Panc1 (cell line): Measurements from ENCODE around the gene NBEAL2. TPM values are rescaled to one million over a fixed set of nuclear protein-coding genes. Genes with fewer than 3 reads are reported as not detected.

Experiments used
- ATAC-seq: fragments of 200-7000 bp; cut with Tn5 transposase; 2 replicates; pipeline ENCODE4 v1.9.1; 2020; ENCODE audit warnings: mild to moderate bottlenecking, moderate library complexity
- BruUV-seq: library from RNA; stranded (reverse); fragments of 400-500 nt; replicated peaks from 2 replicates; lab custom pipeline; 2021; lab: Mats Ljungman, UMichigan
- CTCF ChIA-PET: fragments of 300-600 bp; sonication (Branson Sonifier 250); formaldehyde crosslinking; loops from one replicate; lab custom pipeline; 2022; ENCODE audit warnings: antibody characterized with exemption; lab: Charles Lee
- POLR2A ChIA-PET: fragments of 300-600 bp; sonication (Branson Sonifier 250); formaldehyde crosslinking; loops from one replicate; lab custom pipeline; 2022; ENCODE audit warnings: antibody characterized with exemption; lab: Charles Lee
- DNase-seq: peaks from one replicate; pipeline ENCODE4 v3.0.0-alpha.2; 2010; ENCODE audit warnings: low read depth, low spot score
- H3K27ac ChIP-seq: 2 replicates; pipeline ENCODE4 v1.5.1; 2011; ENCODE audit warnings: mild to moderate bottlenecking, low read length, inconsistent platforms
- H3K27me3 ChIP-seq: fragments of 200-500 bp; sonication (Bioruptor generic); 2 replicates; pipeline ENCODE4 v1.6.0; 2014; ENCODE audit warnings: low read length, inconsistent platforms; ENCODE audit not compliant: control insufficient read depth, insufficient read depth
- H3K36me3 ChIP-seq: fragments of 200-500 bp; sonication (Bioruptor generic); 2 replicates; pipeline ENCODE4 v1.5.1; 2014; ENCODE audit warnings: inconsistent platforms, mild to moderate bottlenecking, low read length, moderate library complexity; ENCODE audit not compliant: control insufficient read depth, insufficient read depth
- H3K4me1 ChIP-seq: 2 replicates; pipeline ENCODE4 v1.5.1; 2011; ENCODE audit warnings: inconsistent platforms, mild to moderate bottlenecking, low read length, moderate library complexity; ENCODE audit not compliant: control insufficient read depth, insufficient read depth
- H3K4me3 ChIP-seq, 2 experiments: 2 replicates each; pipeline ENCODE4 v1.5.1; 2011 to 2012; ENCODE audit warnings: low read depth in 2 of 2, low read length in 2 of 2, mild to moderate bottlenecking in 2 of 2, inconsistent platforms in 1 of 2, moderate library complexity in 1 of 2
- H3K9me3 ChIP-seq: fragments of 200-500 bp; sonication (Bioruptor generic); 2 replicates; pipeline ENCODE4 v1.5.1; 2014; ENCODE audit warnings: low read depth, mild to moderate bottlenecking, inconsistent platforms, low read length, moderate library complexity; ENCODE audit not compliant: control insufficient read depth, insufficient read depth
- POLR2AphosphoS5 ChIP-seq: IDR thresholded peaks from 2 replicates; pipeline ENCODE4 v1.6.1; 2012; ENCODE audit warnings: mild to moderate bottlenecking, low read depth, low read length, moderate library complexity
- SIN3A ChIP-seq: IDR thresholded peaks from 2 replicates; pipeline ENCODE4 v1.6.1; 2012; ENCODE audit warnings: low read depth, mild to moderate bottlenecking, low read length, moderate library complexity, borderline replicate concordance; ENCODE audit not compliant: insufficient read depth
- TCF7L2 ChIP-seq: IDR thresholded peaks from 2 replicates; pipeline ENCODE4 v1.6.1; 2011; ENCODE audit warnings: mild to moderate bottlenecking, low read depth, low read length, inconsistent platforms
- in situ Hi-C: cut with HindIII; loops from 2 replicates; pipeline ENCODE4 v1.10.0; 2016; ENCODE audit warnings: low sequenced_read_pairs, low pct_unique_long_range_greater_than_20kb
- intact Hi-C: fragments of 100-400 bp; cut with micrococcal nuclease; formaldehyde crosslinking; loops from one replicate; pipeline ENCODE4 v1.10.0; 2022; ENCODE audit not compliant: unreplicated experiment
- total RNA-seq: library from RNA; stranded (reverse); gene quantifications from one replicate; pipeline ENCODE4 v1.2.1, GENCODE V29; 2021; ENCODE audit not compliant: unreplicated experiment
- TF ChIP-seq, protein P1 (sequence below), 2 experiments: IDR thresholded peaks; 2 replicates each; pipeline ENCODE4 v1.6.1; 2011 to 2012; ENCODE audit warnings: low read depth in 2 of 2, control low read depth in 1 of 2, low read length in 1 of 2, mild to moderate bottlenecking in 1 of 2, moderate library complexity in 1 of 2; ENCODE audit not compliant: insufficient read depth in 1 of 2
- TF ChIP-seq, protein P2 (sequence below): fragments of 450-650 bp; IDR thresholded peaks from 2 replicates; pipeline ENCODE4 v1.5.1; 2017; ENCODE audit warnings: mild to moderate bottlenecking

The NBEAL2 gene
- total RNA-seq, 1 experiment from 2014 or later = 38.8 TPM

DNA sequence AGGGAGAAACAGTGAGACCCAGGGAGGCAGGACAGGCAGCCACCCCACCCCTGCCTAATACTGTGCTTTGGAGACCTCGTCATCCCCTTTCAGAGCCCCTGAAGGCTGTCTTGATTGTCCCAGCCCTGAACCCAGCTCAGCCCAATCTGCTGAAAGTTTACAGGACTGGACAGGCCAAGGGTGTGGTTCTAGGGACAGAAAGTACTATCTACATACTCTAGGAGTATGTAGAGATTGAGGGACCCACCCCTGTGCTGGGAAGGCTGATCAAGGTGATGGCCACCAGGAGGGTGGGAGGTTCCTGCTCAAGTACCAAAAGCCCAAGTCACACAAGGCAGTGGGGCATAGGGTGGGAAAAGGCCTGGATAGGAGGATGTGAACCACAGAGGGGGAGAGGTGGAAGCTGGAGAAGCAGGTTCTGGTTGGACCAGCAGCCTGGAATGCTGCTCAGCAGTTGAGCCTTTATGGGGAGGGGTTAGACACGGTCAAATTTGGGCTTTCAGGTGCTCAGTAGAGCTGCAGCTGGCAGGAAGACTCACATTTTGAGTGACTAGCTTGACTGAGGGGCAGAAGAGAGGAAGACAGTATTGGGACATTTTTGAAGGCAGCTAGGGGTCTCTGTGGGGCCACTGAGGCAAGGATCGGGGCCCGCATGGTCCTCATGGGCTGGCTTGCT lies 6.7 kb downstream of the NBEAL2 start:
- H3K27me3 ChIP-seq = no peaks in the 10 kb centered on the region
- no peaks in the 10 kb centered on the region for H3K36me3 ChIP-seq
- ChIA-PET POLR2A (no interaction called here), CTCF (no interaction called here)
- DNase-seq = no peak
- TF ChIP-seq, protein P1, sequence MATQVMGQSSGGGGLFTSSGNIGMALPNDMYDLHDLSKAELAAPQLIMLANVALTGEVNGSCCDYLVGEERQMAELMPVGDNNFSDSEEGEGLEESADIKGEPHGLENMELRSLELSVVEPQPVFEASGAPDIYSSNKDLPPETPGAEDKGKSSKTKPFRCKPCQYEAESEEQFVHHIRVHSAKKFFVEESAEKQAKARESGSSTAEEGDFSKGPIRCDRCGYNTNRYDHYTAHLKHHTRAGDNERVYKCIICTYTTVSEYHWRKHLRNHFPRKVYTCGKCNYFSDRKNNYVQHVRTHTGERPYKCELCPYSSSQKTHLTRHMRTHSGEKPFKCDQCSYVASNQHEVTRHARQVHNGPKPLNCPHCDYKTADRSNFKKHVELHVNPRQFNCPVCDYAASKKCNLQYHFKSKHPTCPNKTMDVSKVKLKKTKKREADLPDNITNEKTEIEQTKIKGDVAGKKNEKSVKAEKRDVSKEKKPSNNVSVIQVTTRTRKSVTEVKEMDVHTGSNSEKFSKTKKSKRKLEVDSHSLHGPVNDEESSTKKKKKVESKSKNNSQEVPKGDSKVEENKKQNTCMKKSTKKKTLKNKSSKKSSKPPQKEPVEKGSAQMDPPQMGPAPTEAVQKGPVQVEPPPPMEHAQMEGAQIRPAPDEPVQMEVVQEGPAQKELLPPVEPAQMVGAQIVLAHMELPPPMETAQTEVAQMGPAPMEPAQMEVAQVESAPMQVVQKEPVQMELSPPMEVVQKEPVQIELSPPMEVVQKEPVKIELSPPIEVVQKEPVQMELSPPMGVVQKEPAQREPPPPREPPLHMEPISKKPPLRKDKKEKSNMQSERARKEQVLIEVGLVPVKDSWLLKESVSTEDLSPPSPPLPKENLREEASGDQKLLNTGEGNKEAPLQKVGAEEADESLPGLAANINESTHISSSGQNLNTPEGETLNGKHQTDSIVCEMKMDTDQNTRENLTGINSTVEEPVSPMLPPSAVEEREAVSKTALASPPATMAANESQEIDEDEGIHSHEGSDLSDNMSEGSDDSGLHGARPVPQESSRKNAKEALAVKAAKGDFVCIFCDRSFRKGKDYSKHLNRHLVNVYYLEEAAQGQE (IDR thresholded peaks at IDR 0.05; ENCODE audit: insufficient read depth in 1 of 2, low read depth in 2 of 2, low read length in 1 of 2) = no peak
- TF ChIP-seq, protein P2, sequence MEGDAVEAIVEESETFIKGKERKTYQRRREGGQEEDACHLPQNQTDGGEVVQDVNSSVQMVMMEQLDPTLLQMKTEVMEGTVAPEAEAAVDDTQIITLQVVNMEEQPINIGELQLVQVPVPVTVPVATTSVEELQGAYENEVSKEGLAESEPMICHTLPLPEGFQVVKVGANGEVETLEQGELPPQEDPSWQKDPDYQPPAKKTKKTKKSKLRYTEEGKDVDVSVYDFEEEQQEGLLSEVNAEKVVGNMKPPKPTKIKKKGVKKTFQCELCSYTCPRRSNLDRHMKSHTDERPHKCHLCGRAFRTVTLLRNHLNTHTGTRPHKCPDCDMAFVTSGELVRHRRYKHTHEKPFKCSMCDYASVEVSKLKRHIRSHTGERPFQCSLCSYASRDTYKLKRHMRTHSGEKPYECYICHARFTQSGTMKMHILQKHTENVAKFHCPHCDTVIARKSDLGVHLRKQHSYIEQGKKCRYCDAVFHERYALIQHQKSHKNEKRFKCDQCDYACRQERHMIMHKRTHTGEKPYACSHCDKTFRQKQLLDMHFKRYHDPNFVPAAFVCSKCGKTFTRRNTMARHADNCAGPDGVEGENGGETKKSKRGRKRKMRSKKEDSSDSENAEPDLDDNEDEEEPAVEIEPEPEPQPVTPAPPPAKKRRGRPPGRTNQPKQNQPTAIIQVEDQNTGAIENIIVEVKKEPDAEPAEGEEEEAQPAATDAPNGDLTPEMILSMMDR = no peak
- TF ChIP-seq TCF7L2 (no peak), POLR2AphosphoS5 (no peak), SIN3A (no peak)
- H3K9me3 ChIP-seq = no peaks in the 10 kb centered on the region
- in situ Hi-C loops (no loop called here), intact Hi-C loops (no loop called here)
- no peak overlapping the region for H3K27ac ChIP-seq
- H3K4me3 ChIP-seq = no peak overlapping the region
- no peak for ATAC-seq
- no TSS peak for BruUV-seq
- no peaks in the 10 kb centered on the region; the same call in 1 of the 2 replicates for H3K4me1 ChIP-seq

DNA sequence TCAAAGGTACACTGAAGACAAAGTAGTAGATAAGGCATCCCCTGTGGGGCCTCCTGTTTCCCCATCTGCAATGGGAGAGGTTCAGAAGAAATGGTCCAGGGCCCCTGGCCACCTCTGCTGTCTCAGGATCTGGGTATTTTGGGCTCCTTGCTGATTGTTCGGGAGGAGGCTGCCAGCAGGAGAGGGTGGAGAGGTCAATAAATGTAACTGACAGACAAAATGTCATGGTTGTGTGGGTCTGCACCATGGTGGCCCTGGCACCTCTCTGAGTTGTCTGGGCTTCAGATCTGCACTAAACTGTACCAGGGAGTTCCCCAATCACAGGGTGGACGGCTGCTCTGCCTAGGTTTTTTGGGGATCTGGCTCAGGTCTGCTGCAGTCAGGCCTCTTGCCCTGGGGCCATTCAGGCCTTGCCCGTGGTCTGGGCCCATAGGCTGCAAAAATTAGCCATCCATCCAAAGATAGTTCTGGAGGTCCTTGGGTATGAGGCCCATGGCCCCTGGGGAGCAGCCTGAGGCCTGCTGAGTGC lies 7.4 kb downstream of the NBEAL2 start:
- H3K27me3 ChIP-seq = no peaks in the 10 kb centered on the region
- ChIA-PET POLR2A (no interaction called here), CTCF (no interaction called here)
- no TSS peak for BruUV-seq
- ATAC-seq (no peak), DNase-seq (no peak)
- H3K4me3 ChIP-seq = no peak overlapping the region
- H3K36me3 ChIP-seq = no peaks in the 10 kb centered on the region
- in situ Hi-C loops = no loop called here
- H3K9me3 ChIP-seq = no peaks in the 10 kb centered on the region
- H3K4me1 ChIP-seq = no peaks in the 10 kb centered on the region; the same call in 1 of the 2 replicates
- H3K27ac ChIP-seq = no peak overlapping the region
- TF ChIP-seq POLR2AphosphoS5 (no peak), SIN3A (no peak), TCF7L2 (no peak)
- TF ChIP-seq, protein P2 = no peak
- TF ChIP-seq, protein P1 (IDR thresholded peaks at IDR 0.05; ENCODE audit: insufficient read depth in 1 of 2, low read depth in 2 of 2, low read length in 1 of 2) = no peak
- intact Hi-C loops = no loop called here
